GM12892 (cell line): Measurements from ENCODE around the gene ZGPAT.

Source experiments
- POLR2A ChIP-seq: IDR thresholded peaks from 2 replicates; pipeline ENCODE4 v1.6.1; 2011; ENCODE audit warnings: low read depth, low read length, control low read depth
- POLR2AphosphoS5 ChIP-seq: IDR thresholded peaks from 2 replicates; pipeline ENCODE4 v1.6.1; 2011; ENCODE audit warnings: low read depth, low read length, control low read depth
- TAF1 ChIP-seq: IDR thresholded peaks from 2 replicates; pipeline ENCODE4 v1.6.1; 2011; ENCODE audit warnings: low read depth, mild to moderate bottlenecking, control low read depth, low read length, borderline replicate concordance

DNA sequence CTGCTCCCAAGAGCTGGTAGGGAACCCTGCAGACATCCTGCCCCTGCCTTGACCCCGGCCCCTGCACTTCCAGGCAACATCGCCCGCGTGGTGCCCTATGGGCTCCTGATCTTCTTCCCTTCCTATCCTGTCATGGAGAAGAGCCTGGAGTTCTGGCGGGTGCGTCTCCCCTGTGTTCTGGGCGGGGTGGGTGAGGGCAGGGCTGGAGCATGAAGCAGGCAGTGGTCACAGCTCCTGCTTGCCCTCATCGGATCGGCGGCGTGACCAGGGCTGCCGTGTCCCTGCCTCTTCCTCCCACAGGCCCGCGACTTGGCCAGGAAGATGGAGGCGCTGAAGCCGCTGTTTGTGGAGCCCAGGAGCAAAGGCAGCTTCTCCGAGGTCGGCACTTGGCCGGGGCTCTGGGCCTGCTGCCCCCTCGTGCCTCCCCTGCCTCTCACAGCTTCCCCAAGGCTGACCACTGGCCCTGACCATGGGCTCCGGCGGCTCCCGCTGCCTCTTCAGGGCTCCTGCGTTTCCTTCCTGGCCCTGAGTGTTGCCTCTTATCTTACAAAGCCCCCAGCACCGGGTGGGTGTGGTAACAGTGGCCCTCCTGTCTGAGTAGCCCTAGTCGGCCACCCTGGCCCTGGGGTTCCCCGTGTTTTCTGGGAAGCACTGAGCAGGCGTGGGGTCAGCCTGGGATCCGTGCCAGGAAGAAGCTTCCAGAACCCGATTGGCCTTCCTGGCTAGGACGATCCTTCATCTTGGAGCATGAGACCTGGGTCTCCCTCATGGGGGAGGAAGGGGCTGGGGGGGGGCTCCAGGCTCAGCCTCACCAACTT, 19.4 kb upstream of the ZGPAT start:
- TF ChIP-seq POLR2A (no peak), POLR2AphosphoS5 (no peak), TAF1 (no peak)
